ENCODE results near the gene FAM151A.

DNA sequence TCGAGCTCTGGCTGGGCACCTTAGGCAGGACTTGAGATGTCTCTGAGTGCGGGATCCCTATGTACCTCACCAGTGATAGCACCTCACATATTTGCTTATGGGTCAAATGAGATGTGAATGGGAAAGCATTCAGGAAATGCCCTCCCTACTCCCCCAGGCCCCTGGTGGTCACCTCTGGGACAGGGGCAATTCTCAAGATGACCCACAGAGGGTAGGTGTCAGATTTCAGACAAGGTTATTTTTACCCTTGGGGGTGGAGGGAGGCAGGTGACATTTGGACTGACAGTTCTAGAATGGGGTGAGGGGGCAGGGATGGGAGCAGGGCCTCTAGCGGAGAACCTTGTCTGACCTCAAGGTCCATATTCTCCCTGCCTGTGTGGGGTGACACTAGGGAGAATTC is 48.2 kb downstream of the FAM151A start:
- TF ChIP-seq, protein P1, sequence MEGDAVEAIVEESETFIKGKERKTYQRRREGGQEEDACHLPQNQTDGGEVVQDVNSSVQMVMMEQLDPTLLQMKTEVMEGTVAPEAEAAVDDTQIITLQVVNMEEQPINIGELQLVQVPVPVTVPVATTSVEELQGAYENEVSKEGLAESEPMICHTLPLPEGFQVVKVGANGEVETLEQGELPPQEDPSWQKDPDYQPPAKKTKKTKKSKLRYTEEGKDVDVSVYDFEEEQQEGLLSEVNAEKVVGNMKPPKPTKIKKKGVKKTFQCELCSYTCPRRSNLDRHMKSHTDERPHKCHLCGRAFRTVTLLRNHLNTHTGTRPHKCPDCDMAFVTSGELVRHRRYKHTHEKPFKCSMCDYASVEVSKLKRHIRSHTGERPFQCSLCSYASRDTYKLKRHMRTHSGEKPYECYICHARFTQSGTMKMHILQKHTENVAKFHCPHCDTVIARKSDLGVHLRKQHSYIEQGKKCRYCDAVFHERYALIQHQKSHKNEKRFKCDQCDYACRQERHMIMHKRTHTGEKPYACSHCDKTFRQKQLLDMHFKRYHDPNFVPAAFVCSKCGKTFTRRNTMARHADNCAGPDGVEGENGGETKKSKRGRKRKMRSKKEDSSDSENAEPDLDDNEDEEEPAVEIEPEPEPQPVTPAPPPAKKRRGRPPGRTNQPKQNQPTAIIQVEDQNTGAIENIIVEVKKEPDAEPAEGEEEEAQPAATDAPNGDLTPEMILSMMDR (IDR thresholded peaks at IDR 0.05) = no peak
- TF ChIP-seq POLR2A (IDR thresholded peaks at IDR 0.05; ENCODE audit: low read depth) = no peak
